Measurements from ENCODE around the gene CYSRT1. TPM values are rescaled to one million over a fixed set of nuclear protein-coding genes. Genes with fewer than 3 reads are reported as not detected.

The CYSRT1 gene
- total RNA-seq, 1 donor from 2014 or later, result 0.41 TPM

DNA sequence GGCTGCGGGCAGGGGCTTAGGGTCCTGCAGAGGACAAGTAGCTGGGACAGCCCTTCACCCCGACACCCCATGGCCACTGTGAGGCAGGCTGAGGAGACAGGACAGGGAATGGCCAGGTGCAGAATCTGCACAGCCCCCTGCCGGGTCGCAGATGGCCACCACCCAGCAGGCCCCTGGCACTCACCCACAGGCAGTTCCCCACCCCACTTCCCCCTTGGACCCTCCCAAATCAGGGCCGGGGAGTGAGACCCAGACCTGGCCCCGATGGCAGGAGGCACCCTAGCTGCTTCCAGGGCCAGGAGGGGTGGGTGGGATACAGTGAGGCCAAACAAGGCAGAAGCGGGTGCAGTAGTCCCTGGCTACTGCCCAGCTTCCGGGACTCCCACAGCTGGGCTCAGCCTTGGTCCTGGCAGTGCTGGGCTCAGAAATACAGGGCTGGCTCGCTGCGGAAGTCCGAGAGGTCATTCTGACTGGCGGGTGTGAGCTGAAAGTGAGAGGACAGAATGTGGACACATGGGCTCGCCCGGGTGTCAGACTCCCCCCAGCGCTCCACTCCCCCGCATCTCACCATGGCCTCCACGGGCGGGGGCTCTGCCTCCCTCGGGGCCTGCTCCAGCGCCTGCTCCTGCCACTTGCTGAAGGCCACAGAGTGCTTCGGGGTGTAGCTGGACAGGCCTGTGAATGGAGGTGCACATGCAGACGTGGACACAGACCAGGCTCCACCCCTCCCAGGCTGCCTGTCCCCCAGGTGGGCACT lies 33.1 kb upstream of the CYSRT1 start:
- Histone ChIP-seq H3K9me3 (no peaks in the 10 kb centered on the region), H3K4me3 (no peak overlapping the region), H3K27me3 (no peaks in the 10 kb centered on the region), H3K36me3 (peaks cover 28% of the 10 kb centered on the region), H3K27ac (no peak overlapping the region), H3K4me1 (peaks cover 34% of the 10 kb centered on the region)
- intact Hi-C loops (cut with DNase I), result no loop called here
- ATAC-seq, result no peak
- no peak for DNase-seq
- TF ChIP-seq, protein P1, sequence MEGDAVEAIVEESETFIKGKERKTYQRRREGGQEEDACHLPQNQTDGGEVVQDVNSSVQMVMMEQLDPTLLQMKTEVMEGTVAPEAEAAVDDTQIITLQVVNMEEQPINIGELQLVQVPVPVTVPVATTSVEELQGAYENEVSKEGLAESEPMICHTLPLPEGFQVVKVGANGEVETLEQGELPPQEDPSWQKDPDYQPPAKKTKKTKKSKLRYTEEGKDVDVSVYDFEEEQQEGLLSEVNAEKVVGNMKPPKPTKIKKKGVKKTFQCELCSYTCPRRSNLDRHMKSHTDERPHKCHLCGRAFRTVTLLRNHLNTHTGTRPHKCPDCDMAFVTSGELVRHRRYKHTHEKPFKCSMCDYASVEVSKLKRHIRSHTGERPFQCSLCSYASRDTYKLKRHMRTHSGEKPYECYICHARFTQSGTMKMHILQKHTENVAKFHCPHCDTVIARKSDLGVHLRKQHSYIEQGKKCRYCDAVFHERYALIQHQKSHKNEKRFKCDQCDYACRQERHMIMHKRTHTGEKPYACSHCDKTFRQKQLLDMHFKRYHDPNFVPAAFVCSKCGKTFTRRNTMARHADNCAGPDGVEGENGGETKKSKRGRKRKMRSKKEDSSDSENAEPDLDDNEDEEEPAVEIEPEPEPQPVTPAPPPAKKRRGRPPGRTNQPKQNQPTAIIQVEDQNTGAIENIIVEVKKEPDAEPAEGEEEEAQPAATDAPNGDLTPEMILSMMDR (IDR thresholded peaks at IDR 0.05), result no peak

GRCh38 chr9:137192448-137192780 lies 32.6 kb upstream of the CYSRT1 start:
- intact Hi-C loops (cut with DNase I), result no loop called here
- Histone ChIP-seq H3K36me3 (peaks cover 24% of the 10 kb centered on the region), H3K9me3 (no peaks in the 10 kb centered on the region), H3K4me1 (peaks cover 29% of the 10 kb centered on the region), H3K27me3 (no peaks in the 10 kb centered on the region), H3K27ac (no peak overlapping the region), H3K4me3 (no peak overlapping the region)
- no peak for ATAC-seq
- TF ChIP-seq, protein P1 (IDR thresholded peaks at IDR 0.05), result no peak
- DNase-seq, result no peak

DNA sequence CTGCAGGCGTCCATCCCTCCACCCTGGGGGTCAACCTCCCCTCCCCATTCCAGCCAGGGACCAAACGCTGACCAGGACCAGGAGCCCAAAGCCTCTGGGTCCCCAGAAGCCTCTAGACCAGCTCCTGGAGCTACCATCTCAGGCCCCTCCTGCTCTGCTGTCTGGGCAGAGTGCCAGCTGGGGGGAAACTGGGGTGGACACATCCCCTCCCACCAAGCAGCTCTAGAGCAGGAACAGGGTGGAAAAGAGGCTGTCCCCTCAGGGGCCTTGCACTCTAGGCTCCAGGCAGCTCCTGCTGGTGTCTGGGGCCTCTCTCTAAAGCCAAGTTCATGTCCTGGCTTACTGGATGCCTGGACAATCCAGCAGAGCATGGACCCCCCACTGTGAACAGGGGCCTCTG lies 32.1 kb upstream of the CYSRT1 start:
- DNase-seq (no peak), ATAC-seq (no peak)
- intact Hi-C loops (cut with DNase I), result no loop called here
- H3K9me3 ChIP-seq, result no peaks in the 10 kb centered on the region
- H3K27ac ChIP-seq, result no peak overlapping the region
- H3K36me3 ChIP-seq, result peaks cover 24% of the 10 kb centered on the region
- H3K4me3 ChIP-seq, result no peak overlapping the region
- peaks cover 25% of the 10 kb centered on the region for H3K4me1 ChIP-seq
- H3K27me3 ChIP-seq, result no peaks in the 10 kb centered on the region
- TF ChIP-seq, protein P1 (IDR thresholded peaks at IDR 0.05), result no peak

DNA sequence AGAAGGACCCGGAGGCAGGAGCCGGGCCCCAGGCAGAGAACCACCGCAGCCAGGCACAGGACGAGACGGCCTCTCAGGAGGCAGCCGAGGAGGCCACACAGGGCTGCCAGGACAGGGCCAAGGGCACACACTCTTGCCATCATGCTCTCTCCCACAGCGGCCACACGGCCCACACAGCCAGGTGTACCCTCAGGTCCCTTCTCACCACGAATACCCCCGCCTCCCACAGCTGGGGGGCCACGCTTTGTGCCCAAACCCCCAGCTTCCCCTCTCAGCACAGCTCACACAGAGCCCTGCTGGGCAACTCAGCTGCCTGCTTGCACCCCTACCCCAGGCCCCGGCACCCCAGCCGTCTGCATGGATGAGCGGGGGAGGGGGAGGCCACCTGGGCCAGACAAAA lies 31.2 kb upstream of the CYSRT1 start:
- TF ChIP-seq, protein P1 (IDR thresholded peaks at IDR 0.05), result no peak
- H3K27me3 ChIP-seq, result no peaks in the 10 kb centered on the region
- DNase-seq (no peak), ATAC-seq (no peak)
- H3K27ac ChIP-seq, result no peak overlapping the region
- no peaks in the 10 kb centered on the region for H3K9me3 ChIP-seq
- intact Hi-C loops (cut with DNase I), result no loop called here
- H3K4me1 ChIP-seq, result peaks cover 30% of the 10 kb centered on the region
- peaks cover 24% of the 10 kb centered on the region for H3K36me3 ChIP-seq
- no peak overlapping the region for H3K4me3 ChIP-seq

GRCh38 chr9:137194388-137194787 lies 30.6 kb upstream of the CYSRT1 start:
- no peak overlapping the region for H3K27ac ChIP-seq
- H3K4me1 ChIP-seq, result peaks cover 34% of the 10 kb centered on the region

More at GRCh38 chr9:137194388-137194787, 30.6 kb upstream of the CYSRT1 start:
- Histone ChIP-seq H3K9me3 (no peaks in the 10 kb centered on the region), H3K36me3 (peaks cover 24% of the 10 kb centered on the region), H3K27me3 (no peaks in the 10 kb centered on the region), H3K4me3 (no peak overlapping the region)
- no peak for ATAC-seq
- intact Hi-C loops (cut with DNase I), result no loop called here
- TF ChIP-seq, protein P1 (IDR thresholded peaks at IDR 0.05), result no peak
- no peak for DNase-seq
